ENCODE results near the gene SULF2.
"Not testable (repeated sequence)": the region's sequence is repeated elsewhere in the genome, so short reads cannot be mapped to it uniquely, and the experiment has no call there.

The SULF2 gene

DNA sequence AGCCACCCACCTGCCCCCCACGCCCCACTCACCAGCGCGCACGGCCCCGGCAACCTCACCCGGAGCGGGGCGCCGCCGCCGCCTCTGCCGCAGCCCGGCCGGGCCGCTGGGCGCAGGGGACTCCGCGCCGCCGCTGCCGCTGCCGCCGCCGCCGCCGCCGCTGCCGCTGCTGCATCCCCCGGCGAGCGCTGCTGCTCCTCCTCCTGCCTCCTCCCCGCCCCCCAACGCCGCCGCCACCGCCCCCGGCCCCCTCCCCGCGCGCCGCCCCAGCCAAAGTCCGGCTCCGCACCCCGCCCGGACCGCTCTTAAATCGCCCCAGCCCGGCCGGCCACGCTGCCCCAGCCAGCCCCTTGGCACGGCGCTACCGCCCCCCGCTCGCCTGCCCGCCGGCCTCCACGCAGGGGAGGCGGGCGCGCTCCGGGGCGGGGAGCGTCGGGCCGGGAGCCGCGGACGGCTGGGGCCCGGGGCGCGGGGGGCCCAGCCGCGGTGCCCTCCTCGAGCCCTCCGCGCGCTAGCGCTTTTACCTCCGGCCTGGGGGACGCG, at the start of gene SULF2:
Gene SULF2 (minus strand): TSS at position 171 of the 543 bp plus-strand sequence. CDS start 28,118 bp downstream, outside the sequence.
- in situ Hi-C loops (cut with MboI; ENCODE audit: low sequenced_read_pairs), result no loop called here

- in situ Hi-C loops (cut with MboI; ENCODE audit: low sequenced_read_pairs), result not testable (repeated sequence)
These were observed 46.4 kb upstream of the SULF2 start for GRCh38 chr20:47831675-47832074.

- in situ Hi-C loops (cut with MboI; ENCODE audit: low sequenced_read_pairs), result not testable (repeated sequence)
These were observed 41.4 kb upstream of the SULF2 start for GRCh38 chr20:47826716-47827115.

- in situ Hi-C loops (cut with MboI; ENCODE audit: low sequenced_read_pairs), result not testable (repeated sequence)
These were observed 40.7 kb upstream of the SULF2 start for GRCh38 chr20:47826006-47826405.

DNA sequence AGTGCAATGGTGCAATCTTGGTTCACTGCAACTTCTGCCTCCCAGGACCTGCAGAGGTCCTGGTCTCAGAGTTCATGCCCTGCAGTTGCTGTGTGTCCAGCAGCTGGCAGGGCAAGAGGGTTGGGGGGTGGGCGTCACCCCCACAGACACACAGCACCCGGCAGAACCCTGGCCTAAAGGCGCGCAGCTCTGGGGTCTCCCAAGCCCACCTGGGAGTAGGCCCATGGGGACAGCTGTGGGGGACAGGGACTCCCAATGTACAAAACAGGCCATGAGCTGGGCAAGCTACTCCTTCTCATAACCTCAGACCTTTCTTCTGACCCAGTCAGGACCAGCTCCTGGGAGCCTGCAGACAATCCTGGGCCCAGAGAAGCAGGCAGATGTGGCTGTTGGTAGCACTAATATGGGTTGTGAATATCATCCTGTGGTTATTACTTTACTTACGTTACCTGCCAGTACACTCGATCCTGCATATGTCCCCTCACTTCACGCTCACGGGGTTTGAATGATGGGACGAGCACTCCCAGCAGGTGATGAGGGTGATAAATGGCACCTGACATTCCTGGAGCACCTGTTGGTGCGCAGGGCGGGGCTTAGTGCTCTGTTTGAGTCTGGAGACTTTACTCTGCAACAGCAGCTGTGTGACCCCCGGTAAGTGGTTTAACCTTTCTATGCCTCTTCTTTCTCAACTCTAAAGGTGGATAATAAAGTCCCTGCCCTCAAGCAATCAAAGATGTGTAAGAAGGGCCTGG, 39.9 kb upstream of the SULF2 start:
- in situ Hi-C loops (cut with MboI; ENCODE audit: low sequenced_read_pairs), result no loop called here

DNA sequence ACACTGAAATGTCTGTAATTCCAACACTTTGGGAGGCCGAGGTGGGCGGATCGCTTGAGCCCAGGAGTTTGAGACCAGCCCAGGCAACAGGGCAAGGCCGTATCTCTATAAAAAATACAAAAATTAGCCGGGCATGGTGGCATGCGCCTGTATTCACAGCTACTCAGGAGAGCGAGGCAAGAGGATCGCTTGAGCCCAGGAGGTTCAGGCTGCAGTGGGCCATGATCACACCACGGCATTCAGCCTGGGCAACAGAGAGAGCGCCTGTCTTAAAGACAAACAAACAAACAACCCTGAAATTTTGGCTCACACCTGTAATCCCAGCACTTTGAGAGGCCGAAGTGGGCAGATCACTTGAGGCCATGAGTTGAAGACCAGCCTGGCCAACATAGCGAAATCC, 38.7 kb upstream of the SULF2 start:
- in situ Hi-C loops (cut with MboI; ENCODE audit: low sequenced_read_pairs), result not testable (repeated sequence)

DNA sequence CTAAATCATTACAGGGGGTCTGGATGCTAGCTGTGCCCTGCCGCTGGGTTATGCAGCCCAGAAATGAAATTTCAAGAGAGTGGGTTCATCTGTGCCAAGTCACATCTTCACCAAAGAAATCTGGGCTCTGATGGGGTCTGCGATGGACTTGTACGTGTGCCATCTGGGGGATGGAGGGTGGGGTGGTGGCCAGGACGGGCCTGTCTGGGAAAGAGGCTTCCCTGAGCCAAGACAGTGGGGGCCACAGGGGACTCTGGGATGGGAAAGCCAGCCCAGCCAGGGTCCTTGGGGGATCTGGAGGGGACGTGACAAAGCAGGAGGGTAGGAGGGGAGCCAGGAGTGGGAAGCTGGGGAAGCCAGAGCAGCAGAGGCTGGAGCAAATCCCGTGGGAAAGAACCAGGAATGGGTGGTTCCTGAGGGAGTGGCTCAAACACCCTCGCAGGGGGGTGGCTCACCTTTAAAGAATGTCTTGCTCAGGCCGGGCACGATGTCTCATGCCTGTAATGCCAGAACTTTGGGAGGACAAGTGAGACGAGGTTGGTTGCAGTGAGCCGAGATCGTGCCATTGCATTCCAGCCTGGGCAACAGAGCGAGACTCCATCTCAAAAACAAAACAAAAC, 36.3 kb upstream of the SULF2 start:
- in situ Hi-C loops (cut with MboI; ENCODE audit: low sequenced_read_pairs), result no loop called here

DNA sequence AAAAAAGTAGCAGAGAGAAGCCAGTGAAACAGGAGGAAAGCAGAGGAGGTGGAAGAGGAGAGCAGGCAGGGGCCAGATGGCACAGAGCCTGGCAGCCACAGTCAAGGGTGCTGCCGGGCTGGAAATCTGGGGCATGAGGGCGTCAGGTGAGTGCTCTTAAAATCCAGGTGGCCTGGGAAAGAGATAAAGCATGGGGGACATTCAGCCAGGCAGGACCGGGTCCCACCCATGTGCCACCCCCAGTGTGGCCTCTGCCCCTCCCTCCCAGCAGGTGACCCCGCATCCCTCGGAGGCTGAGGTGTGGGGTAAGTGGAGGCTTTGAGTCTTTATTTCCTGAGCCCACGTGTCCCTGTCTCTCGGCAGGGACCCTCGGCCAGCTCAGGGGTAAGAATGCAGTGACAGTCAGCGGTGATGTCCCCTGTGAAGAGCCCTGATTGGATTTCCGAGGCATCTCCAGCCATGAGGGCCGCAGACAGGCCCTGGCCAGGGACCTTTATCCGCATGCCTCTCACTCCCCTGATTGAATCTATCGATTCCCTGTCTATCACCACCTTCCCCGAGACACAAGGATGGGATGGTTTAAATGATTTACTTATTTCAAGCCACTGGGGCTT, 33.8 kb upstream of the SULF2 start:
- in situ Hi-C loops (cut with MboI; ENCODE audit: low sequenced_read_pairs), result no loop called here

GRCh38 chr20:47818466-47818865, 33.2 kb upstream of the SULF2 start:
- in situ Hi-C loops (cut with MboI; ENCODE audit: low sequenced_read_pairs), result no loop called here

GRCh38 chr20:47818016-47818415, 32.7 kb upstream of the SULF2 start:
- in situ Hi-C loops (cut with MboI; ENCODE audit: low sequenced_read_pairs), result no loop called here

DNA sequence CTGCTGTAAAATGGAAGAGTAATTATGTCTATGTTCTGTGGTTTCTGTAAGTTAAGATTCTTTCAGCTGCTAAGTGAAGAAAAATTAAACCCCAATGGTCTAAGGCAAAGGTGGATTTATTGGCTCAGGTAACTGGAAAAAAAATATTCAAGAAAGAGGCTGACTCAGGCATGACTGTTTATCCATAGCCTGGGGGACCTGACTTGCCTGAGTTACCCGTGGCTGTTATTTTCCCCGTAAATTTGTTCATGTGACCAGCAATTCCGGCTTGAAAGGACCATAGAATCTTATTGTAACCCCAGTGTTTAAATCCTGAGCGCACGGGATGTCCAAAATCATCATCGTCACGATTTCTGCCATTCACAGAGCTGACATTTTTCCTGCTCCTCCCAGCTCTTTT, 32.3 kb upstream of the SULF2 start:
- in situ Hi-C loops (cut with MboI; ENCODE audit: low sequenced_read_pairs), result no loop called here

- in situ Hi-C loops (cut with MboI; ENCODE audit: low sequenced_read_pairs), result no loop called here
These were observed 31.5 kb upstream of the SULF2 start for GRCh38 chr20:47816487-47817451.

DNA sequence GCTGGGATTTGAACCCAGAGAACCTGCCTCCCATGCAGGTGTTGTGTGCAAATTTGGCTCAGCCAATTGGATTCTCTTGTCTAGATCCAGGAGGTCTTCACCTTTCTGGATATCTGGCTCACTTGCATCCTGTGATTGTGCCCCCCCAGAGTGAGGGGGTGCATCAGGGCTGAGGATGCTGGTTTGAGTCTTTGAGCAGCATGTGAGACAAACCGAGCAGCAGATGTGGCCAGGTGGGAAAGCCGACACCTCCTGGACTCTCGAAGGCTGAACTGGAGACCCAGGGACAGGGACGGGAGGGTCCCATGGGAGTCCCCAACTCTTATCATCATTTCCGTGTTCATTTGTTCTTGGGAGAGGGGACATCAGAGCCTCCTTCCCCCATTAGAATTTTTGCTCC, 30.6 kb upstream of the SULF2 start:
- in situ Hi-C loops (cut with MboI; ENCODE audit: low sequenced_read_pairs), result no loop called here

DNA sequence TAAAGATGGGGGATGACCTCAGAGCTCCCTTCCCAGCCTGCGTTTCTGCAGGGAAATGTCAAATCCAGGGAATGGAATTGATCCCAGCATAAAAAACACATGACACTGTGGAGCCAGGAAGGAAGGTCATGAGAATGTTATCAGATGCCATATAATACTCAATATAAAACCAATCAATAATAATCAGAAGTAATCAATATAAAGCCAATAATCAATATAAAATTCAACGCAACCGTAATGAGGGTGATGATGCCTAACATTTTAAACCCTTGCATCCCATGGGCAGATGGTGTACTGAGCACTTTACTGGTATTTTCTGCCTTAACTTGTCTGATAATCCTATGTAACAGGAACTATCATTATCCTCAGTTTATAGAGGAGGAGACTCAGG, 30.1 kb upstream of the SULF2 start:
- in situ Hi-C loops (cut with MboI; ENCODE audit: low sequenced_read_pairs), result no loop called here

GRCh38 chr20:47814632-47815415, 29.5 kb upstream of the SULF2 start:
- in situ Hi-C loops (cut with MboI; ENCODE audit: low sequenced_read_pairs), result no loop called here

DNA sequence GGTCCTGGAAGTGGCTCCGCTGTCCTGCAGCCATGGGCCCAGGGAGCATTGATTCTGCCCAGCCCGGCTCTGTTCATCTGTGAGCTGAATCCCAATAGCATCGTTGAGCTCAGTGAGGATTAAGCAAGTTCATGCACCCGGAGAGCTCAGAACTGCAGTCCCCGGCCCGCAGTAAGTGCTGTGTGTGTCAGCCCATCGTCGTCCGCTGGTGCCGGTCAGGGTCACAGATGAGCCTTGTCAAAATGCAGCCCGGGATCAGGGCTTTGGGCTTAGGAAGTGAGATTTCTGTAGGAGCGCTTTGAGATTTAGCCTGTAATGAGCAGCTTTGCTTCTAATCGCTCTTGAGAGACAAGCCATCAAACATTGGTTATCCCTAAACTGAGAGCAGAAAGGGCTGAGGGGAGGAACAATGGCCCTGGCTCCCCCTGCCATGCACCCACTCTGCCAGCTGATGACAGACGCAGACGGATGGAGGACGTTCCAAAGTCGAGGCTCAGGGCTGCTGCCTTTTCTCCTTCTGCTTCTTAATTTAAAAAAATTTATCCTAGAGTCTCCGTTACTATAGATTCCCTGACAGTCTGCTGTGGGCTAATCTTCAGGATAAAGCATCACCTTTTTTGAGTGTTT, 25.6 kb upstream of the SULF2 start:
- in situ Hi-C loops (cut with MboI; ENCODE audit: low sequenced_read_pairs), result no loop called here

DNA sequence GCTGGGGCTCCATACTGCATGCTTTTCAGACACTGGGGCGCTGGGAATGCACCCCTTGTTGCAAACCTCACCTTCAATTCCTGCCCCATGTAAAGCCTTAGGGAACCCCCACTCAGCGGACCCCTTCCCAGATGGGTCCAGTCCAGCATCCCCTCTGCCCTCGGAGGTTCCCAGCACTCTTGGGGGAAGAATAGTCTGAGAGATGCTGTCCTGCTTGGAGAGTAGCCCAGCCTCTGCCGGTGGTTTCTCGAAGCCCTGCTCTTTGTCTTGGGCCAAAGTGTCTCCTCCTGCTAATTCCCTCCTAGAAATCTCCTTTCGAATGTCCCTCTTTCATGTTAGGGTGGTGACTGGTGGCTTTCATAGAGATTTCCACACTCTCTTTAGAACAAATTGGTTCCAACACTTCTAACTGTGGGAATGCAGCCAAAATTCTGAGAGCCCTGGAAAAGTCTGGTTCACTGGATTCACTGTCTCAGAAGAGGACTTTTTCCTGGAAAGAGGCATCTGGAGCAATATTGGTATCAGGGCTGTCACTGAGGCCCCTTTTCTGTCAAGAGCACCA, 24.9 kb upstream of the SULF2 start:
- in situ Hi-C loops (cut with MboI; ENCODE audit: low sequenced_read_pairs), result no loop called here

- in situ Hi-C loops (cut with MboI; ENCODE audit: low sequenced_read_pairs), result no loop called here
These were observed 24.1 kb upstream of the SULF2 start for GRCh38 chr20:47809161-47809960.
